Measurements from ENCODE around the gene KANSL1.
"Not testable (repeated sequence)": the region's sequence is repeated elsewhere in the genome, so short reads cannot be mapped to it uniquely, and the experiment has no call there.

The KANSL1 gene

GRCh38 chr17:46029627-46030026 is 163.6 kb downstream of the KANSL1 start:
- Histone ChIP-seq H3K27ac (peak overlapping the region in 1 of 21 experiments; percentile 23), H3K4me3 (no peak overlapping the region)

GRCh38 chr17:46028981-46029565 is 164.2 kb downstream of the KANSL1 start:
- Histone ChIP-seq H3K27ac (peak overlapping the region in 1 of 21 experiments; percentile 23), H3K4me3 (no peak overlapping the region)

- peak overlapping the region in 2 of 21 experiments; percentile 9 to 23 for H3K27ac ChIP-seq
Observed at GRCh38 chr17:46028374-46028773, 164.9 kb downstream of the KANSL1 start.

GRCh38 chr17:46027976-46028325 is 165.3 kb downstream of the KANSL1 start:
- no peak overlapping the region for H3K4me3 ChIP-seq
- peak overlapping the region in 7 of 21 experiments; percentile 1 to 60 (median 9) for H3K27ac ChIP-seq

More at GRCh38 chr17:46028374-46028773, 164.9 kb downstream of the KANSL1 start:
- H3K4me3 ChIP-seq: no peak overlapping the region

GRCh38 chr17:46027048-46027975 is 165.9 kb downstream of the KANSL1 start:
- Histone ChIP-seq H3K4me3 (no peak overlapping the region), H3K27ac (peak overlapping the region in 10 of 21 experiments; percentile 1 to 60 (median 30))

GRCh38 chr17:46026166-46027047 is 166.8 kb downstream of the KANSL1 start:
- H3K4me3 ChIP-seq: no peak overlapping the region
- peak overlapping the region in 12 of 21 experiments; percentile 2 to 60 (median 33) for H3K27ac ChIP-seq

GRCh38 chr17:46025510-46026165 is 167.6 kb downstream of the KANSL1 start:
- peak overlapping the region in 12 of 21 experiments; percentile 3 to 59 (median 47) for H3K27ac ChIP-seq

GRCh38 chr17:46025060-46025459 is 168.2 kb downstream of the KANSL1 start:
- H3K4me3 ChIP-seq: no peak overlapping the region
- H3K27ac ChIP-seq: peak overlapping the region in 6 of 21 experiments; percentile 10 to 59 (median 40)

More at GRCh38 chr17:46025510-46026165, 167.6 kb downstream of the KANSL1 start:
- H3K4me3 ChIP-seq: no peak overlapping the region

GRCh38 chr17:46024590-46024989 is 168.6 kb downstream of the KANSL1 start:
- no peak overlapping the region for H3K4me3 ChIP-seq
- no peak overlapping the region for H3K27ac ChIP-seq

GRCh38 chr17:46023783-46024388 is 169.3 kb downstream of the KANSL1 start:
- H3K27ac ChIP-seq: no peak overlapping the region
- no peak overlapping the region for H3K4me3 ChIP-seq

GRCh38 chr17:46023366-46023765 is 169.9 kb downstream of the KANSL1 start:
- not testable (repeated sequence) for H3K4me3 ChIP-seq, H3K27ac ChIP-seq

- peak overlapping the region in 13 of 21 experiments; percentile 18 to 80 (median 60) for H3K27ac ChIP-seq
- H3K4me3 ChIP-seq: no peak overlapping the region
Observed at GRCh38 chr17:46020998-46021397, 172.2 kb downstream of the KANSL1 start.

GRCh38 chr17:46020023-46020761 is 173.0 kb downstream of the KANSL1 start:
- no peak overlapping the region for H3K4me3 ChIP-seq
- H3K27ac ChIP-seq: peak overlapping the region in 15 of 21 experiments; percentile 18 to 80 (median 53)

GRCh38 chr17:46019408-46019925 is 173.8 kb downstream of the KANSL1 start:
- H3K4me3 ChIP-seq: not testable (repeated sequence)
- peak overlapping the region in 11 of 21 experiments; percentile 18 to 80 (median 61) for H3K27ac ChIP-seq

GRCh38 chr17:46013502-46014165 is 179.6 kb downstream of the KANSL1 start:
- no peak overlapping the region for H3K4me3 ChIP-seq
- H3K27ac ChIP-seq: peak overlapping the region in 1 of 21 experiments; percentile 14

GRCh38 chr17:46013127-46013501 is 180.1 kb downstream of the KANSL1 start:
- H3K27ac ChIP-seq: peak overlapping the region in 1 of 21 experiments; percentile 14
- no peak overlapping the region for H3K4me3 ChIP-seq

- no peak overlapping the region for H3K4me3 ChIP-seq
- peak overlapping the region in 1 of 21 experiments; percentile 43 for H3K27ac ChIP-seq
Observed at GRCh38 chr17:46012506-46013079, 180.6 kb downstream of the KANSL1 start.

All from skin epidermis (tissue), 12 donors.